GM18511 (cell line): ENCODE data around the gene UMODL1.
"Not testable (repeated sequence)": the region's sequence is repeated elsewhere in the genome, so short reads cannot be mapped to it uniquely, and the experiment has no call there.

Source experiments
- ATAC-seq: cut with Tn5 transposase; IDR thresholded peaks from one replicate; pipeline ENCODE4 v1.9.1; 2021; ENCODE audit warnings: mild to moderate bottlenecking, moderate library complexity; ENCODE audit not compliant: unreplicated experiment

UMODL1 gene

DNA sequence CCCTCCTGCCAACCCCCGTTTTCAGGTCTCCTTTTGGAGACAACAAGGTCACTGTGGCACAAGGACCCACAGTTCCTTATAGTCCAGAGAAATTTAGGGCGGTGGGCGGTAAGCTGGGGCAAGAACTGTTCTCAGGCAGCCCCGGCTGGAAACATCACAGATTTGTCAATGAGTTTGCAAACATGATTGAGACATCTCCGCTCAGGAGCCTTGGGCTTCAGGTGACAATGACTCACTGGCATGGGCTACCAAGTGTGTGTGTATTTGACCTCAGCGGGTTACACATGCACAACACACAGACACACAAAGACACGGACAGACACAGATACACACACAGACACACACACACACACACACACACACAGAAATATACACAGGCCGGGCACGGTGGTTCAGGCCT lies 89.6 kb downstream of the UMODL1 start:
- ATAC-seq = no peak

DNA sequence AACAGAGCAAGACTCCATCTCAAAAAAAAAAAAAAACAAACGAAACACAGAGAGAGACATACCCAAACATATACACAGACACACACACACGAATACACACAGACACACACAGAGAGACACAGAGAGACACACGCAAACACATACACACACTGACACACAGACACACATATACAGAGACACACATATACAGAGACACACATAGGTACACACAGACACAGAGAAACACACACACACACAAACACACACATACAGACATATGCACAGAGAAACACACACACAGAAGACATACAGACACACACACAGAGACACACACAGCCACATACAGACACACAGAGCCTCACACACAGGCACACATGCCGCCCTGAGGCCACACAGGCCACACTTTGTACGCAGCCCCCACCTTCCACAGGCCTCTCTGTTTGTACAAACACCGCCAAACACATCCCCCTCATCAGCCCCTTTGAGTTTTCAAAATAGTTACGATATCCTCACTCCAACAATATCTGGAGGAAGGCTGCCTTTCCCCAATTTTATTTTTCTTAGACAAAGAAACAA lies 90.4 kb downstream of the UMODL1 start:
- no peak for ATAC-seq

DNA sequence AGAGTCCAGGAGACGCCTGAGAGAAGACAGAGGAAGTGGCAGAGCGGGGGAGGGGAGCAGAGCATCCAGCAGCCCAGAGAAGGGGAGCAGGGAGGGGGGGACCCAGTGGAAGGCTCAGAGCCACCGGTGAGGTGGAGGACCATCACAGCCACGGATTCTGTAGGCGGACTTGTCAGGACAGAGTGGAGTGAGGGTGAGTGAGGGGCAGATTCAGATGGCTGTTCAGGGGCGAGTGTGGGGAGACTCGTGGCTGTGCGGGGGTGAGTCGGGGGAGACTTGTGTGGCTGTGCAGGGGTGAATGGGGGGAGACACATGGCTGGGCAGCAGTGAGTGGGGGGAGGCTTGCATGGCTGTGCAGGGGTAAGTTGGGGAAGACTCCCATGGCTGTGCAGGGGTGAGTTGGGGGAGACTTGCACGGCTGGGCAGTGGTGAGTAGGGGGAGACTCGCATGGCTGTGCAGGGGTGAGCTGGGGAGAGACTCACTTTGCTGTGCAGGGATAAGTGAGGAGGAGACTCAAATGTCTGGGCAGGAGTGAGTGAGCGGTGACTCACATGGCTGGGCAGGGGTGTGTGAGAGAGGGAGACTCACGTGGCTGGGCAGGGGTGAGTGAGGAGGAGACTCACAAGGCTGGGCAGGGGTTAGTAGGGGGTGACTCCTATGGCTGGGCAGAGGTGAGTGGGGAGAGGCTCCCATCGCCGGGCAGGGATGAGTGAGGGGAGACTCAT lies 91.0 kb downstream of the UMODL1 start:
- no peak for ATAC-seq

DNA sequence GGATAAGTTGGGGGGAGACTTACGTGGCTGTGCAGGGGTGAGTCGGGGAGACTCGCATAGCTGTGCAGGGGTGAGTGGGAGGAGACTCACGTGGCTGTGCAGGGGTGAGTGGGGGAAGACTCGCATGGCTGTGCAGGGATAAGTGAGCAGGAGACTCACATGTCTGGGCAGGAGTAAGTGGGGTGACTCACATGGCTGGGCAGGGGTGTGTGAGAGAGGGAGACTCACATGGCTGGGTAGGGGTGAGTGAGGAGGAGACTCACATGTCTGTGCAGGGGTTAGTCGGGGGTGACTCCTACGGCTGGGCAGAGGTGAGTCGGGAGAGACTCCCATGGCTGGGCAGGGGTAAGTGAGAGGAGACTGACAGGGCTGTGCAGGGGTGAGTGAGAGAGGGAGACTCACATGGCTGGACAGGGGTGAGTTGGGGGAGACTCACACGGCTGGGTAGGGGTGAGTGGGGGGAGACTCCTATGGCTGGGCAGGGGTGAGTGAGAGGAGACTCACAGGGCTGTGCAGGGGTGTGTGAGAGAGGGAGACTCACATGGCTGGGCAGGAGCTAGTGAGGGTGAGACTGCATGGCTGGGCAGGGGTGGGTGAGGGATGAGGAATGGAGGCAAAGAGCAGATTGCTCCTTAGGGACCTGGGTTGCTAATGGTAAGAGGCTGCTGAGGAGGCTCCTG lies 91.9 kb downstream of the UMODL1 start:
- no peak for ATAC-seq

DNA sequence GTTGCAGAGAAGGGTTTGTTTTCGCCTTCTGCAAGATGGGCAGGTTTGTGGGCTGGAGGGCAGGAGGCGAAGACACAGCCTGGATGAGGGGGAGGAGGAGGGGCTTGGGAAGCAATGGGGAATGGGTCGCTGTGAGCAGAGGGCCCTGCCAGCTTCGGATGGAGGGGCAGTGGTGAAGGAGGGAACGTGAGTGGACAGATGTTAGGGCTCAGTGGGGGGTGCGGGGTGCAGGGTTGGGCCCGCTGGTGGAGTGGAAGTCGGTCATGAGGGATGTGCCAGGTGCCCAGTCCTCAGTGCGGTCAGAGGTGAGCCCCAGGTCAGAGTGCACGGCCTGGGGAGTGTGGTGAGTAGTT lies 92.4 kb downstream of the UMODL1 start:
- no peak for ATAC-seq

DNA sequence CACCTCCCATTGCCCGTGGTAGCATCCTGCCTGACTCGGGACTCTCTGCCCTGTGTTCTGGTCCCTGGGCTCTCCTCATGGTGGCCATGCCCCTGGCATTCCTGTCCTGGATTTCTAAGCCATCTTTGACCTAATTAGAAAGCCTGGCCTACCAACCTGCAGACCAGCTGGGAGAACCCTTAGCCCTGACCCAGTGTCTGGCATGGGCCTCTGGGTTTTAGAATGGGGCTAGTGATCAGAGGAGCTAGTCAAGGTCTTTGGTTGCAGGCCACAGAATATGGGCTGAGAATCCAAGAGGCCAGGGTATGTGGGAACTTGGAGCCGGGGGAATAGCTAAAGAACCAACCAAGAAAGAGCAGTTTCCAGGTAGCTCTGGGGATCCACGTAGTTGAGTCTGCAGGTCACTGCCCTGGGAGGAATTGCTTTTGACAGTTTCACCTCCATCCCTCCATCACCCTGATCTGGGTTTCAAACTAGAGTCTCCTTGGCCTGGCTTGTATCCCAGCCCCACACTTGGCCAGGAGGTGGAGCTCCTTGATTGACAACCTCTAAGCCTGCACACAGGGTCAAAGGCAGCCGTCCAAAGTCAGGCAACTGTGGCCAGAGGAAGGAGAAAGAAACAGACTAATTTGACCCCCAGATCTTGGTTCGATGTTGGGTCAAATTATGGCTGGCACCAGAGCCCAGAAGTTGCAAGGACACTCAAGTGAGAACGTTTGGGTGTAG lies 93.1 kb downstream of the UMODL1 start:
- ATAC-seq = peak; percentile 63

DNA sequence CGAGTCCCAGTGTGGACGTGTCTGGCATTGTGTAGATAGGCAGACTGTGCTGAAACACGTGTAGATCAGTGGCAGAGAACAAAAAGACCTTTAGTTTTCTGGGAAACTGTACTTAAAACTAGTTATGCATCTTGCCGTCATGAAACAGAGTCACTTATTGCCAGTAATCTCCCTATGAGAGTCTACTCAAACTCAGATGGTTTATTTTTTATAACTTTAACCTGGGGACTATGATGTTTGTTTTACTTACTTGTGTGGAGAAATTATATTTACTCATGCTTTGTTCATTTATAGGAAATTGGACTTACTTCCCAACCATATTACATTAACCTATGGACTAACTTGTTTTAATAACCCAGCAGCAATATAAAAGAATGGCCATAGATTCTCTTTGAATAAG lies 93.7 kb downstream of the UMODL1 start:
- ATAC-seq = no peak

DNA sequence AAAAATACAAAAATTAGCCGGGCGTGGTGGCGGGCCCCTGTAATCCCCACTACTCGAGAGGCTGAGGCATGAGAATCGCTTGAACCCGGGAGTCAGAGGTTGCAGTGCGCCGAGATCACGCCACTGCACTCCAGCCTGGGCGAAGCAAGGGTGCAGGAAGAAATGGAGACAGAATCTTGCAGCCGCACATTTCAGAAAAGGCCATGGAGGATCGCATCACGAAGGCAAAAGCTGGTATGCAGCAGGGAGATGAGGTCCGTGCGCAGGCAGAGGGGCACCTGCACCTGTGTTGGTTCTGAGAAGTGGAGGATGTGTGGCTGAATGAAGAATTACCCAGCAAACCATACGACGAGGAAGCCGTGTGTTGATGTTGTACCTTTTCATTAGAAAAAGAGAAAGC lies 94.8 kb downstream of the UMODL1 start:
- no peak for ATAC-seq

DNA sequence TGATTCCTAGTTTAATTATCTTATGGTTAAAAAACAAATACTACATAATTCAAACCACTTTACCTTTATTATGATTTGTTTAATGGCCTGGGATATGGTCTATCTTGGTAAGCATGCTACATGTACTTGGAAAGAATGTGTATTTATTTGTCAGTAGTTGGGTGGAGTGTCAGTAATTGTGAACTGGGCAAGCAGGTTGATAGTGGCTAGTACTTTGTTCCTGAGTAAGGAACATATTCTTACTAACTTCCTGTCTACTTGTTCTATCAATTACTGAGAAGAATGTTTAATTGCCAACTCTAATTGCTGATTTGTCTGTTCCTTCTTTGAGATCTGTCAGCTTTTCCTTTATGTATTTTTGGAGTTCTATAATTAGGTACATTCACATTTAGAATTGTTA lies 98.6 kb downstream of the UMODL1 start:
- no peak for ATAC-seq

DNA sequence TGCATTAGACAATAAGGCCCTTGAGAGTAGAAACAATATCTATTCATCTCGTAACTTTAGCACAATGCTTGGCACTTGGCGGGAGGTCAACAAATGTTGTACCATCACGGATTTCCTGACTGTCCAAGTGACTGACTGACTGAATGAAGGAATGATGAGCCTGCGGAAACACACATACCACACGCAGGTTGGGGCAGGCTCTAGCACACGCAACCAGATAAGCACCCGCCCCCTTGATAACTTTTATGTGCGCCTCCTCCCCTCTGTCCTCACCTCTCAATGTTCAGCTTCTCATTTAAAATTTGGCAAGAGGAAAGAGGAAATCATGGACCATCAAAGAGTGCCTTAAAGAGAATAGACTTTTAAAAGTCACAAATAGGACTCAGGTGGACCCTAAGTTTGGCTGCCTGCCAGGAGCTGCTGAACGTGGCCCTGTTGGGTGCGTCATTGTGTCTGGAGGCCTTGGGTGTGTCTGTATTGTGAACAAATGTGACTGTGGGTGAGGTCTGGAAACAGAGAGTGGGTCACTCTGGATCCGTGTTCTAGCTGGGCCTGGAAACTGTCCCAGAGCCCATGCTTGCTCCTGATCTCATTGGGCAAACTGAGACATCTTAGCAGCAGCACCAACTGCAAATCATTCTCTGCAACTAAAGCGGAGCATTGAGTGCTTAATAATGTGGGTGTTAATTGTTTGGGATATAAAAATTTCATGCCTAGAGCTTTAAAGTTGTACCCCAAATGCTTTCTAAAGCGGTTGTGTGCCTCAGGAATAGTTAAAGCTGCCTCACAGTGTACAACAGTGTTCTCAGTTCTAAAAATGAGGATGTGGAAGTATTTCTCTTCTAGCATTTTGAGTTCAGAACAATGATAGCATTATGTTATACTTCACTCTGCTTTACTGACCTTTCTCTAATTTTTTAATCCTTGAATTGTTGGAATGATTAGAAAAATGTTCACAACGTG lies 100.3 kb downstream of the UMODL1 start:
- no peak for ATAC-seq

DNA sequence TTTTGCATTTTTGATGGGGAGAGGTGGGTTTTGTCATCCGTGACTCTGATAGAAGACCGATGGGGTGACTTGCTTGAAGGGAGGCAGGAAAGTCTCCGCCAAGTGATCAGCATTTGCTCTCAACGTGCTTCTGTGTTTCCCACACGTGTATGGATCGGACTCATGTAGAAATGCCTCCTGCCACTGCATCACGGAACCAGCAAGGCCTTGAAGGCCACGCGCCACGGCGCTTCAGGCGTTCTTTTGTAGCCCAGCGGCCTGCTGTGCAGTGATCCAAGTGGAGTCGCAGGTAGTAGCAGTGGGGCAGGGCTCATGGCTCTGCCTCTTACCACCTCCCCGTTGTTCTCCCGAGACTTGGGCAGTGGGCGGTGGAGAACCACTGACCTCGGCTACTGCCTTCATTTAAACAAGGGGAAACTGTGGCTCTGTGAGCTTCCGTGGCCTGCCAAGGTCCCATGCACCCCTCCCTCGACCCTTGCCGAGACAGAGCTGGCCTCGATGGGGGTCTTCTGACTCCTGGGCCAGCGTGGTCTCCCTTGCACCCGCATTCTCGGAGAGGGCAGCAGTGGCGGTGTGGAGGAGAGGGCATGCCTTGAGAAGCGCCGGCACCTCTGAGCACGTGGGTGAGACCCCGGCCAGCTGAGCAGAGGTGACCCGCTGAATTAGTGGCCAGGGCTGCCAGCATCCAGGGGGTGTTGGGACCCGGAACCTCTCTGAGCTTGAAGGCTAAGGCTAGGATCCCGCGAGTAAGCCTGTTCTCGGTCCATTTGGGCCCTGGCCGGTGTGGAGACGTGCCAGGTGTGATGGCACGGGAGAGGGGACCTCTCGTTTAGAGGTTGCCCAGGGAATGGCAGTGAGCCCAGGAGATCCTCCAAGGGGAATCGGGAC lies 101.7 kb downstream of the UMODL1 start:
- ATAC-seq = no peak

DNA sequence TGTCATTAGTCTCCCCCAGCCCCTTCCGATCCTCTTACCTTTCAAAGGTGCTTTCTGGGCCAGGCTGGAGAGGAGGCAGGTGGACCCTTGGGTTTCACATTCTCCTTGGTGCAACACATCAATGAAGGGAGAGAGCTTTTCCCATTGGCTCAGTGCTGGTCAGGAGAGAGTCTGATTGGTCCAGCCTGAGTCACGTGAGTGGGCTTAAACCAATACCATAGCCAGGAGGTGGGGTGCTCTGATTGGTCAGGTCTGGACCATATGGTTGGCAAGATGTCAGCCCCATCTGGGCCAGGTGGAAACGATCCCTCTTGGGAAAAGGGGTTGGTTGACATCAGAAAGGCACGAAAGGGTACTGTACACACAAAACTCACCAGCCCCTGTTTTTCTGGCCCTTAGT lies 103.1 kb downstream of the UMODL1 start:
- no peak for ATAC-seq

DNA sequence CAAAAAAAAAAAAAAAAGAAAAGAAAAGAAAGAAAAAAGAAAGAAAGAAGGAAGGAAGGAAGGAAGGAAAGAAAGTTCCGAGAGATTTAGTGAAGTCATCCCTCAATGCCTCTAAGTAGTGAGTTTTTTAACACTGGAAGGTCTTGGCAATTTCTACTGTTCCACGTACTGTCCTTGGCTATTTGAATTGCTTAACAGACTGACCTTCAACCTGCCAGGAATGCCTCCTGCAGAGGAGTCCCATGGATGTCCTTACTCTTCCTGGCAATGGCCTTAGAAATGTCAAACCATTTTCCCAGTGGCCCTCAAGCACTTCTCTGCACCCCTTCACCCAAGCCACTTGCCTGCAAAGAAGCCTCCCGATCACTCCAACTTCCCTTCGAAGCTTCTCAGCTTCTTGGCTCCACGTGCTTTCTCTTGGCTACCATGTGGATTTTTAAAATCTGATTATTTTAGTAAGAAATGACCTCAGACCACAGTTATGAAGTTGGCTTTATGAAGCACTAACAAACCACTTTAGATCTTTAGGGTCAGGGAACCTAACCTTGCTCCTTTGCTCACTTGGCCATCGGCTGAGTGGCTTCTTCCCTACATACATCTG lies 104.1 kb downstream of the UMODL1 start:
- ATAC-seq = no peak

DNA sequence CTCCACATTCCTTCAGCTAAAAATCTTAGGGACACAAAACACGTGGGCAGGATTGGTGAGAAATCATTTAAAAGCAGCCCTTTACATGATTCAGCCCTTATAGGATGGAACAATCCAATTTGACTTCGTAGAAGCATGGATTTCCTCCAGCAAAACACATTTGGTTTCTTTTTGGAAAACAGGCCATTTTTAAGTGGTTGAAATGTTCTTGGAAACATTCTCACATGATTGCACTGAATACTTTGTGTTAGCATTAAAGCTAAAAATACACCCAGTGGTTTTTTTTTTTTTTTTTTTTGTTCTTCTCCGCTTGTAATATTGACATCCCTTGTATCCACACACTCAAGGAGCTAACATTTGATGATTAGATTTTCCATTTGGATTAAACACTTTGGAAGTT lies 105.7 kb downstream of the UMODL1 start:
- ATAC-seq = no peak

DNA sequence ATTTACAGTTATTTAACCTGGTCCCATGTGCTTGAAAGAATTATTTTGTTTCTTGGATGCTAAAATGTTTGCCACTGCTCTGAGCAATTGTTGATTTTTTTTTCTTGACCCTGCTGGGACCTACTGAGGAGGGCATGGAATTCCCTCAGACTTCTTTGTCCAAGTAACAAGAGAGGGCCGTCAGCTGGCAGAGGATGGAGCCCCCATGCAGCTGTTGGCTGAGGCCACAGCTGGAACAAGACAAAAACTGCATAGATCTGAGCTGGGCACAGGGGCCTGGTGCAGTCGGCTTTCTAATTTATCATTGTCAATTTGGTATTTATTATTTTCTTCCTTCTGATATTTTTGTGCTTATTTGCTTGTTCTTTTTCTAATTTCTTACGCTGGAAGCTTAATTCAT lies 108.2 kb downstream of the UMODL1 start:
- ATAC-seq = no peak

DNA sequence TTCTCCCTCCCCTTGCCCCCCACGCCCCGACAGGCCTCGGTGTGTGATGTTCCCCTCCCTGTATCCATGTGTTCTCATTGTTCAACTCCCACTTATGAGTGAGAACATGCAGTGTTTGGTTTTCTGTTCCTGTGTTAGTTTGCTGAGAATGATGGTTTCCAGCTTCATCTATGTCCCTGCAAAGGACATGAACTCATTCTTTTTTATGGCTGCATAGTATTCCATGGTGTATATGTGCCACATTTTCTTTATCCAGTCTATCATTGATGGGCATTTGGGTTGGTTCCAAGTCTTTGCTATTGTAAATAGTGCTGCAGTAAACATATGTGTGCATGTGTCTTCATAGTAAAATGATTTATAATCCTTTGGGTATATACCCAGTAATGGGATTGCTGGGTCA lies 108.9 kb downstream of the UMODL1 start:
- ATAC-seq = not testable (repeated sequence)

DNA sequence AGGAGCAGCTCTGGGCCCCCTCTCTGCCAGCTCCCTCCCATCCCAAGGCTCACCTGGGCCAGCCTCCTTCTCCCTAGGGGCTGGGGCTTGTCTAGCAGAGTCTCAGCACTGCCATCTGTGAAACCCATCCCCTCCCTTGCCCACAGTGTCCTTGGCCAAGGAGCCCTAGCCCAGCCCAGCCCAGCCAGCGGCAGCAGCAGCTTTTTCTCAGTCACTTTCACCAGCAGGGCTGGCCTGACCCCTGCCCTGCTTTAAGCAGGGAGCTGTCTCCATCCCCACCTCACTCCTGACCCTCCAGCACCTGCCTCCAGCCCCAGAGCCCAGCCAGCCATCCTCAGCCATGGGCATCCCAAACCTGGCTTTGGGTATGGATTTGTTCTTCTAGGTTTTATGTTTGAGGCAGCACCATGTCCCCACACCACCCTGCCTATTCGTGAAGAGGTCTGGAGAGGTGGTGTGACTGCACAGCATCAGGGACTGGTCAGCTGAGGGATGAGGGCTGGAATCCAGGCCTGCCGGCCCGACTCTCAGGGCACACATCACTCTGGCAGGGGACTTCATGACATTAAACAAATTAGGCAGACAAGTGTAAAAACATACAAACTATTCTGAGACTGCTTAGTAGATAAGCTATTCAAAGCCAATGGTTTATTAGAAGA lies 111.7 kb downstream of the UMODL1 start:
- ATAC-seq = no peak

DNA sequence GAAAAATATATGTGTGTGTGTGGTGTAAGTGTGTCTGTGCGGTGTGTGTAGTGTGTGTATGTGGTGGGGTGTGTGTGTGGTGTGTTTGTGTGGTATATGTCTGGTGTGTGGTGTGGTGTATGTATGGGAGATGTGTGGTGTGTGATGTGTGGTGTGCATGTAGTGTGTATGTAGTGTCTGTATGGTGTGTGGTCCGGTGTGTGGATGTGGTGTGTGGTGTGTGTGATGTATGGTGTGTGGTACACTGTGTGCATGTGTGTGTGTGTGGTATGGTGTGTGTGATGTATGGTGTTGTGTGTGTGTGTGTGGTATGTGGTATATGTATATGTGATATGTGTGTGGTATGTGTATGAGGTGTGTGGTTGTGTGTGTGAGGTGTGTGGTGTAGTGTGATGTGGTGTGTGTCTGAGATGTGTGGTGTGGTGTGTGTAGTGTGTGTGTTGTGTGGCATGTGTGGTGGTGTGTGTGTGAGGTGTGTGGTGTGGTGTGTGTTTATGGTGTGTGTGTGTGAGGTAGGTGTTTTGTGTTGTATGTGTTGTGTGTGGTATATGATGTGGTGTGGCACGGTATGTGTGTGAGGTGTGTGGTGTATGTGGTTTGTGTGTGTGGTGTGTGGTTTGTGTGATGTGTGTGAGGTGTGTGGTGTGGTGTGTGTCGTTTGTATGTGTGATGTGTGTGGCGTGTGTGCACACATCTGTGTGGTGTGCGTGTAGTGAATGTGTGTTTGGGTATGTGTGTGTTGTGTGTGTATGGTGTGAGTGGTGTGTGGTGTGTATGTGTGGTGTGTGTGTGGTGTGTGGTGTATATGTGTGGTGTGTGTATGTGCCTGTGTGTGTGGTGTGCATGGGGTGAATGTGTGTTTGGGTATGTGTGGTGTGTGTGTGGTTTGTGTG lies 112.5 kb downstream of the UMODL1 start:
- no peak for ATAC-seq
